HL-60/S4 treated with retinoic acid at 250 ng/mL for 4 days and 3 days (cell line): ENCODE results near the gene PEF1.

ENCODE experiments used
- in situ Hi-C: fragments of 300-500 bp; cut with MboI; formaldehyde crosslinking; loops from 2 replicates; pipeline ENCODE4 v1.7.0; 2022; ENCODE audit warnings: low sequenced_read_pairs

PEF1 gene

GRCh38 chr1:31671561-31672201 lies 27.0 kb upstream of the PEF1 start:
- in situ Hi-C loops = loop anchor here (25.0 kb wide), 1 partner anchor 291 kb away; no protein-coding TSS in a partner anchor

- in situ Hi-C loops = loop anchor here (25.0 kb wide), 1 partner anchor 291 kb away; no protein-coding TSS in a partner anchor
These were observed 26.5 kb upstream of the PEF1 start for GRCh38 chr1:31671147-31671546.

- in situ Hi-C loops = loop anchor here (25.0 kb wide), 1 partner anchor 292 kb away; no protein-coding TSS in a partner anchor
These were observed 25.9 kb upstream of the PEF1 start for GRCh38 chr1:31670593-31670964.

GRCh38 chr1:31669786-31670592 lies 25.3 kb upstream of the PEF1 start:
- in situ Hi-C loops = loop anchor here (25.0 kb wide), 1 partner anchor 292 kb away; no protein-coding TSS in a partner anchor

GRCh38 chr1:31669433-31669785 lies 24.7 kb upstream of the PEF1 start:
- in situ Hi-C loops = loop anchor here (25.0 kb wide), 1 partner anchor 293 kb away; no protein-coding TSS in a partner anchor

GRCh38 chr1:31668303-31668883 lies 23.7 kb upstream of the PEF1 start:
- in situ Hi-C loops = loop anchor here (25.0 kb wide), 1 partner anchor 294 kb away; no protein-coding TSS in a partner anchor

GRCh38 chr1:31667065-31667785 lies 22.5 kb upstream of the PEF1 start:
- in situ Hi-C loops = loop anchor here (25.0 kb wide), 1 partner anchor 295 kb away; no protein-coding TSS in a partner anchor

GRCh38 chr1:31666263-31666963 lies 21.7 kb upstream of the PEF1 start:
- in situ Hi-C loops = loop anchor here (25.0 kb wide), 1 partner anchor 296 kb away; no protein-coding TSS in a partner anchor

- in situ Hi-C loops = loop anchor here (25.0 kb wide), 1 partner anchor 297 kb away; no protein-coding TSS in a partner anchor
These were observed 20.7 kb upstream of the PEF1 start for GRCh38 chr1:31665234-31665878.

GRCh38 chr1:31664528-31664927 lies 19.9 kb upstream of the PEF1 start:
- in situ Hi-C loops = loop anchor here (25.0 kb wide), 1 partner anchor 298 kb away; no protein-coding TSS in a partner anchor

- in situ Hi-C loops = loop anchor here (25.0 kb wide), 1 partner anchor 298 kb away; no protein-coding TSS in a partner anchor
These were observed 19.2 kb upstream of the PEF1 start for GRCh38 chr1:31663622-31664452.

- in situ Hi-C loops = loop anchor here (25.0 kb wide), 1 partner anchor 300 kb away; no protein-coding TSS in a partner anchor
These were observed 17.8 kb upstream of the PEF1 start for GRCh38 chr1:31662463-31662862.

GRCh38 chr1:31661856-31662255 lies 17.2 kb upstream of the PEF1 start:
- in situ Hi-C loops = loop anchor here (25.0 kb wide), 1 partner anchor 300 kb away; no protein-coding TSS in a partner anchor

GRCh38 chr1:31660871-31661455 lies 16.3 kb upstream of the PEF1 start:
- in situ Hi-C loops = loop anchor here (25.0 kb wide), 1 partner anchor 301 kb away; no protein-coding TSS in a partner anchor

GRCh38 chr1:31659889-31660288 lies 15.2 kb upstream of the PEF1 start:
- in situ Hi-C loops = loop anchor here (25.0 kb wide), 1 partner anchor 302 kb away; no protein-coding TSS in a partner anchor

GRCh38 chr1:31658721-31659120 lies 14.0 kb upstream of the PEF1 start:
- in situ Hi-C loops = loop anchor here (25.0 kb wide), 1 partner anchor 304 kb away; no protein-coding TSS in a partner anchor

GRCh38 chr1:31657972-31658510 lies 13.4 kb upstream of the PEF1 start:
- in situ Hi-C loops = loop anchor here (25.0 kb wide), 1 partner anchor 304 kb away; no protein-coding TSS in a partner anchor
